GM21619 (cell line): ENCODE data around the gene SLC9A3.
"Not testable (repeated sequence)": the region's sequence is repeated elsewhere in the genome, so short reads cannot be mapped to it uniquely, and the experiment has no call there.

Experiments used
- ATAC-seq: cut with Tn5 transposase; IDR thresholded peaks from one replicate; pipeline ENCODE4 v1.9.1; 2021; ENCODE audit not compliant: unreplicated experiment

Gene SLC9A3

DNA sequence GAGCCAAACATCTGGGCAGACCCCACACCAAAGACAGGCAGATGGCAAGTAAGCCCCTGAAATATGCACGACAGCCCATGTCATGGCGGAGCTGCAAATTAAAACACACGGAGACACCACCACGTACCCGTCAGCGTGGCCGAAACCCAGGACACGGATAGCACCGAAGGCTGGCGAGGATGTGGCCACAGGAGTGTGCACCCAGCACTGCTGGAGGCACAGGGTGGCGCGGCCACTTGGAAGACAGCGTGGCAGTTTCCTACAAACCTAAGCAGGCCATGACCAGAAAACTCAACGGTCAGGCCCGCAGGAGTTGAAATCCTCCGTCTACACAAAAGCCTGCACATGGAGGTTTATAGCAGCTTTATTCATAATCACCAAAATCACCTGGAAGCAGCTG lies 12.8 kb downstream of the SLC9A3 start:
- no peak for ATAC-seq

DNA sequence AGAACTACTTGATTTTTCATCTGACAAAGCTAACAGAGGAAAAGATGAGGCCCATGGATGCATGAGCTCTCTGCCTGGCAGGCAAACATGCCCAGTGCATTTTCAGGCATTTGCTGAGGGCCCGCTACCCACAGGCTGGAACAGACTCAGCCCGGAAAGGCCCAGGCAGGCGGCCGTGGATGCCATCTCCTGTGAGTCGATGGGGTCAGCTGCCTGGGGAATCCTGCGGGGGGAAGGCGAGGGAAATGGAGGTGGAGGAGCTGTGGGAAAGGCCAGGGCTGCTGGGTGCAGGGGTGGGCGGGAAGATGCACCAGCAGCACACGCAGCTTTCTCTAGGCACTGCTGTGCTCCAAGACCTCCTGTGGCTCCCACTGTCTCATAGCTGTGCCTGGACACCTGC lies 13.7 kb downstream of the SLC9A3 start:
- no peak for ATAC-seq

DNA sequence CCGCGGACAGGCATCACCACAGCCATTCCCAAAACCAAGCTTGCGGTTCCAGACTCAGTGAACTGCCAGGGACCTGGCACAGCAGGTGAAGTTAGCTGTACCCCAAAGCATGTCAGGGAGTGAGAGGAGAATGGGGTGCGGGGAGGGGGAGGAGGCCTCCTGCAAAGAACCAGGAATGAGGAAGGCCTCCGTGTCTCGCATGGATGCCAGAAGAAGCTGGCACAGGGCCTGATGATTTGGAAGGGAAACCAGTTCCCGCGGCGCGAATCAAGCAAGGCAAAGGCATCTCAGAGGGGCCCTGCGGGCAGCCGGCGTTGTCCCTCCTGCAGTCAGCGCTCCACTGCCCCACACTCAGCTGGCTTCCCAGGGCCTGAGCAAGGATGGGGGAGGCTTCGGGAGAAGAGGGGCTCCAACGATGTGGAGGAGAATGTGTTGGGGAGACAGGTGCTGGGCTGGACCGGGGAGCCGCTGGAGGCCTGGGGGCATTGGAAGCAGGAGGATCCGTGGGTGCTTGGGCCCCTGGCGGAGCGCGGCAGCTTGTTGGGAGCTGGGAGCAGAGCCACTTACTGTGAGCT lies 14.6 kb downstream of the SLC9A3 start:
- no peak for ATAC-seq

DNA sequence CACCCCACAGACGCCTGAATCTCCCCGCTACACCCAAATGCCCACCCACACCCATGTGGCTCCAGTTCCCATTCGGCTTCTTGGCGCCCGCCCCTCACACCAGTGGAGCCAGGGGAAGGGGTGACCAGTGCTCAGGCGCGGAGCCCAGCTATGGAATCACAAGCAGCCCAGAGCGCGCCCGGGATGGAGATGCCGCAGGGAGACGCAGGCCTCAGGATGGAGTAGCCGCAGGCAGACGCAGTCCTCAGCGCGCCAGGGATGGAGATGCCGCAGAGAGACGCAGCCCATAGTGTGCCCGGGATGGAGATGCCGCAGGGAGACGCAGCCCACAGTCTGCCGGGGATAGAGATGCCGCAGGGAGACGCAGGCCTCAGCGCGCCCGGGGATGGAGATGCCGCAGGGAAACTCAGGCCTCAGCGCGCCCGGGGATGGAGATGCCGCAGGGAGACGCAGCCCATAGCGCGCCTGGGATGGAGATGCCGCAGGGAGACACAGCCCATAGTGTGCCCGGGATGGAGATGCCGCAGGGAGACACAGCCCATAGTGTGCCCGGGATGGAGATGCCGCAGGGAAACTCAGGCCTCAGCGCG lies 16.2 kb downstream of the SLC9A3 start:
- ATAC-seq = not testable (repeated sequence)

DNA sequence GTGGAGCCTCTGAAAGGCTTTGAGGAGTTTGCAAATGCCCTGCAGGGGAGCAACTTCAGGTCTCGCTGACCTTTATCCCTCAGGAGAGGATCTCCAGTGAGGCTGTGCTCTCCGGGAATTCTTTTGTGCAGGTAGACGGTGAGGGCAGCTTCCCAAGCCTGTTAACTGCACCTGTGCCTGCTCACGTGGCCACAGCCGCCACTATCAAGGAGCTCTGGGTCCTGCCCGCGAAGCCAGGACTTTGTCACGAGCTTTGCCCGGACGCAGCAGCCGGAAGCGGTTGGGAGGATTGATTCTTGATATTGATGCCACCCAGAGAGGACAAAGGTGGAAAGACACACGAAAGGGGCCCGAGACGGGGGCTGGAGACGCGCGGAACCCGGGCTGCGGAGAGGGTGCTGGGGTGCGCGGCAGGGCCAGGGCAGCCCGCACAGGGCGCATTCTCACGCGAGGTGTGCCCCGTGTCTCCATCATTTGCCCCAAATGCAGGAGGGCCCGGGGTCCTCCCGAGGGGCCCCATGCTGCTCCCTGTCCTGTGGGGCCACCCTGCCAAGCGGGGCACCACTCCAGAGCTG lies 18.2 kb downstream of the SLC9A3 start:
- ATAC-seq = no peak

DNA sequence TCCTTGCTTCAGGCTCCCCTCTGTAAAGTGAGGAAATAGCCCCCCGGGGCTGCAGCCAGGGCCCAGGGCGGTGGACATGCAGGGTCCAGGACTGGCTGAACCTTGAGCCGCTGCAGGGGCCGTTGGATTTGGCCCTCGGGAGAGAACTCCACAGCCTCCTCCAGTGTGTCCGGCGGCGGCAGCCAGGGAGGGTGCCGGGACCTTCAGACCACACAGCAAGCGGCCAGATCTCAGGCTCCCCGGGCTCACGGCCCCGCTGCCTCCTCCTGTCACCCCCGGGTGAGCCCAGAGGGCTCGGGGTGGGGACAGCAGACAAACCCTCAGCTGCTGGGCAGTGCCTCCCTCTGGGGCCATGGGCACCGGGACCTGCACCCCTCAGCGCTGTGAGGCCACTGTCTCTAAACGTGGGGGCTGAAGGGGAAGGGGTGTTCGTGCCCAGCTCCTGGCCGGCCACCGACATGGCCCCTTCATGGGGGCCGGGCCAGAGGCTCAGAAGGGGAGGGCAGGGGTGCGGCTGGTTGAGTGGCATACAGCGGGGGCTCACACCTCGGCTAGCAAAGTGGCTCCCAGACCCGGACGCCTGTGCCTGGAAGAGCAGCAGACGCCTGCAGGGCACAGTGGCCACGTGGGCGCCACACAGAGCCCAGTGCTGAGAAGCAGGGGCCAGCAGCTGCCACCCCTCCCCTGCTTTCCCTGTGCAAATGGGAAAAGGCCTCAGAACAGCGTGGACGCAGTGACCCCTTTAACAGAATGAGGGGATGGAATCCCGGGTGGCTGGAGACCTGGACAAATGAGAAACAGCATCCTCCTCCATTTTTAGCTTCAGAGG lies 19.7 kb downstream of the SLC9A3 start:
- no peak for ATAC-seq

DNA sequence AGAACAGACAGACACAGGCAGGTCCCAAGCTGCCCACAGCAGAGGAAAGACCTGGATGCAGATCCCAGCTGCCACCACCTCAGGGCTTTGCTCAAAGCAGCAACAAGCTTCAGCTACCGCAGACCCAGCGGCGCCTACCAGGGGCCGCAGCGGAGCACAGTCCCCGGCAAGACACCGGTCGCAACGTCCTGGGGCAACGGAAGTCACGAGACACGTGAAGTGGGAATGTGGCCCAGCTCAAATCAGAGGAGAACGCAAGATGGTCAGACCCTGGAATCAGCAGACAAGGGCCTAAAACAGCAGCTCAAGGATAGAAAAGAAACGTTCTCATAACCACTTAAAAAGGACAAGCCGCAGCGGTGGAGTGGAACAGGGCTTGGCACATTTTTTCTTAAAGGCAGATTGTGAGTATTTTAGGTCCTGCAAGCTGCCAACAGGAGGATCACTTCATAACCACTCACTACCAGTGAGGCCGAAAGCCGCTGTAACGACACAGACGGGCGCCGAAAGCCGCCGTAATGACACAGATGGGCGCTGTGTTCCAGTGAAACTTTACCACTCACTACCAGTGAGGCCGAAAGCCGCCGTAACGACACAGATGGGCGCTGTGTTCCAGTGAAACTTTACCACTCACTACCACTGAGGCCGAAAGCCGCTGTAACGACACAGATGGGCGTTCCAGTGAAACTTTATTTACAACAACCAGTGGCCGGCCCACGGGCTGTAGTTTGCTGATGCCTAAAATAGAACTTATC lies 21.7 kb downstream of the SLC9A3 start:
- no peak for ATAC-seq

DNA sequence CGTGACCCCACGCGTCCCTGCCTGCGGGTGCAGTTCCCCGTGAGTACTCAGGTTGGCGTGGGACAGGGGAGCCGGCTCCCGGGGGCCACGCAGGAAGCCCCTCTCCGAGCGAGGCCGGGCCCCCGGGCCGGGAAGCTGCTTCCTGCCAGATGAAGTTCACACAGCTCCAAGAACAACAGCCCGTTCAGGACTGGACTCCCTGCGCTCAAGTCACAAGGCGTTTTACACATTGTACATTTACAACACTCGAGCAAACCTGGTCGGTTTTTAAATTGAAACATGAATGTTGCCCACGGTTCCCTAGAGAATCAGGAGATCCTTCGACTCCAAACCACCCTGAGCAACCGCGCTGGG lies 22.4 kb downstream of the SLC9A3 start:
- no peak for ATAC-seq

DNA sequence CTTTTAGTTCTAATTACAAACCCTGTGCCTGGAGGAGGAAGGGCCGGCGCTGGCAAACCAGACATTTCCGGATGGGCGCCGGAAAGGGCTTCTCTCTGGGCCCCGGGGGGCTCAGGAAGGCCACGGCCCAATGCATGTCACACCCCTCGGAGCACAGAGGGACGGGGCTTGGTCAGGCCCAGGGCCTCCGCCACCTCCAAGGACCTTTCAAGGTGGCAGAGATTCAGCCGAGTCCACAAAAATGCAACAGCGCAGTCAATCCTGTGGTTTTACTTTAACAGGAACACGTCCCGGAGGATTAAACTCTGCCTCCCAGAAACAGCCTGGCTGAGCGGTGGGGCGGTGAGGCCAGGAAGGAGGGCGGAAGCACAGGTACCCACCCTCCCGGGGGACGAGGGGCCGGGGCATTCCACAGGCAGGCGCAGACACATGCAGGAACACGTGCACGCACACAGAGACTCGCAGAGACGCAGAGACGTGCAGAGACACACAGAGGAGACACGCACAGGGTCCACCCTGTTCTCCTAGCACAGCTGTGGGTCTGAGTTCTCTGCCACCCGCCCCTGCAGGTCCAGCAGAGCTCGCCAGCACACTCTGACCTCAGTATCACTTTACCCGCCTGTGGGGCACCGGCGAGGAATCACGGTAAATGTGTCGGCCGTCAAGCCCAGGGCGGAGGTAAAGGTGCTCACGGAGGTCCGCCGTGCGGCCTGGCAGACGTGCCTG lies 23.0 kb downstream of the SLC9A3 start:
- ATAC-seq = no peak

DNA sequence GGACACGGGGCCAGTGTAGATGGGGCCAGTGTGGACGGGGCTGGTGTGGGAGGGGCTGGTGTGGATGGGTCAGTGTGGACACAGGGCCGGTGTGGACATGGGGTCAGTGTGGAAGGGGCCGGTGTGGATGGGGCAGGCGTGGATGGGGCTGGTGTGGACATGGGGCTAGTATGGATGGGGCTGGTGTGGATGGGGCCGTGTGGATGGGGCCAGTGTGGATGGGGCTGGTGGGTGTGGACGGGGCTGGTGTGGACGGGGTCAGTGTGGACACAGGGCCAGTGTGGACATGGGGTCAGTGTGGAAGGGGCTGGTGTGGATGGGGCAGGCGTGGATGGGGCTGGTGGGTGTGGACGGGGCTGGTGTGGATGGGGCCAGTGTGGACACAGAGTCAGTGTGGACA lies 23.8 kb downstream of the SLC9A3 start:
- ATAC-seq = no peak

DNA sequence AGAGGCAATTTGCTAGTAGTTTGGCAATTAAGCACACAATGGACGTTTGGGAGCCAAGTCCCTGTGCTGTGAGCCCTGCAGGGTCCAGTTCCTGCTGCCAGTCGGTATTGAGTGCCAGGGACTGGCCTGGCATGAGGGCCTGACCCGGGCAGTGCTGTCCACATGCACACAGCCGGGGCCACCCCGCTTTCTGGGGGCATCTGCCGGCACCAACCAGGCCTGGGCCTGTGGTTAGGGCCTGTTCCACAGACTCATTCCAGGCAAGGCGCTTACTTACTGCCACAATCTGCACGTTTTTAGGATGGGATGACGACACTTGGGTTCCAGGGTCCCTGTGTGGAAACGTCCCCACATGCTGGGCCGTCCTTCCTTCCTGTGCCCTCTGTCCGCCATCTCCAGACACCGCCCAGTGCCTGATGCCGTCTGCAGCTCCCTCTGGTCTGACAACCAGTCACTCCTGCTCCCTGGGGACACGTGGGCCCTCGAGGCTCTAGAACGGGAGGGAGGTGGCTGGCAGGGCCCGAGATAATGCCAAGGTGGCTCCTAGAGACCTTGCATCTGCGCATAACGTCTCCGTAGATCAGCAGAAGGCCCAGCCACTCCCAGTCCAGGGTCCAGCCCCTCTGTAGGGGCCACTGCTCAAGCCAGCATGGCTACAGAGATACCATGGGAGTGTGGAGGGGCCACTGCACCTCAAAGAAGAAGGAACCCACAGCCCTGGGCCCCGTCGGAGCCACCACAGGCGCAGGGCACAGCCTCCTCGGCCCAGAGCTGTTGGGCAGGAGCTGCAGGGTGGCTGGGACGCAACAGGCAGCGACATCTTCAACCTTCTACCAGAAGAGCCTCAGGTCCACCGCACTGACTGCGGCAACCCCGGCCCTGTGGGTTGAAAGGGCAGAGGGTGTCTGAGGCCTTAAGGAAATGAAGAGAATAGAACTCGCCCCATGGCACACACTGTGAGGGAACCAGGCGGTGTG lies 24.7 kb downstream of the SLC9A3 start:
- no peak for ATAC-seq

DNA sequence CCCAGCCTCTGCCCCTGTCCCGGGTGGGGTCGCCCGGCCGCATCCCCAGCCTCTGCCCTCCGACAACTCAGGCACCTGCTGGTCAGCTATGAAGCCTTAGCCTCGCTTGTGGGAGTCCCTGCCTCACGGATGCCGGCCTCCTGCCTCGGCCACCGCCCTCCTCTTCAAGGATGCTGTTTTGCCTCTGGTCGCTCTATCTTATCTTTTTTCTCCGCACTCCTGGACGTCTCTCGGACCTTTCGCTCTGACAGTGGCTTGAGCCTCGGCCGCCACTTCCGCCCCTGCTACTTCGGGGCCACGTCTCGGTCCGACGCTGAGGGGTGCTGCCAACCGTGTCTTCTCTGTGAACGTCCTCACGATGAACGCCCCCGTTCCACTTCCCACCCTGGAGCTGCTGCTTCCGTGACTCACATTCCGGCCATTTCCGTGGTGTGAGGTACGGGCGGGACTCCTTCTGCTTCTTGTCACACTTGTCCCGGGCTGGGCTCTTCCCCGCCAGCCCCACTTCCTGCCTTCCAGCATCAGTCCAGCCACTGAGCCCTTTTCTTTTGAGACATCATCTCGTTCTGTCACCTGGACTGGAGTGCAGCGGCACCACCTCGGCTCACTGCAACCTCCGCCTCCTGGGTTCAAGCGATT lies 26.3 kb downstream of the SLC9A3 start:
- no peak for ATAC-seq

DNA sequence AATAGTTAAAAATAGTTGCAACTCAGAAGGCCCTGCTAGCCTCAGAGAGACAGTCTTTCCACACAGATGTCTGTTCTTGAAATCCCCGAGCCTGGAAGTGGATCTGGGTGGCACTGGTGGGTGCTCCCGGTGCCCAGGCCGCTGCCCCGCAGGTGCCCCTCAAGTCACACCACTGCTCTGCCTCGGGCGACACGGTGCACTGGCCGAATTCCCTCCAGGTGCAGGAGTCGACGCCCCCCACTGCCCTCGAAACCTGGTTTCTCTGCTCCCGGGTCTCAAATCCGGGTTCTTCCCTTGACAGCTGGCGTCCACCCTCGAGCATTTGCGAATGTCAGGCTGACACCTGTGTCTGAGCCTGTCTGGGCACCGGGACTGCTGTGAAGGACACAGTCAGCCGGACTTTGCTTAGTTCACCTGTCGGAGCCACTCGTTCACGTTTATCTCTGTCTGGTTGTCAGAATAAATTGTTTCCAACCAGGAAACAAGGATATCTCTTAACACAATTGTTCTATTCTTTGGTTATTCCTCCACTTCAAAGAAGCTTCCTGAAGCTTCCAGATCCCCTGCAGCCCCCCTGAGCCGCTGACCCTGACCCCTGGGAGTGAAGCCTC lies 27.1 kb downstream of the SLC9A3 start:
- no peak for ATAC-seq

DNA sequence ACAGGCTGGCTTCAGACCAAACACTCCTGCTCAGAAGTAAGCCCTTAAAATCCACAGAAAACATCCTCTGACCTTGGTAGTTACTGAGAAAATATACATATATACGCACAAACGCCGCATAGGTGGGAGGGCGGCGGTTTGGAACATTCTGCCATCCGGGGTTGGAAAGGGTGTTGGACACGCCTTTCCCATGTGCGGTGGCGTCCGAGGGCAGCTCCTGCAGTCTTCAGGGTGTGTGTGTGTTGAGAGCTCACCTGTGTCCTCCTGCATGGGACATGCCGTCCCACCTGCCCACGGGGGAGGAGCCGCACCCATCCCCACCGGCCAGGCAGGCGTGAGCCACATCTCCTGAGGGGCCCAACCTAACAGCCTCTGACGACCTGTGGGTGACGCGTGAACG lies 28.2 kb downstream of the SLC9A3 start:
- ATAC-seq = no peak

DNA sequence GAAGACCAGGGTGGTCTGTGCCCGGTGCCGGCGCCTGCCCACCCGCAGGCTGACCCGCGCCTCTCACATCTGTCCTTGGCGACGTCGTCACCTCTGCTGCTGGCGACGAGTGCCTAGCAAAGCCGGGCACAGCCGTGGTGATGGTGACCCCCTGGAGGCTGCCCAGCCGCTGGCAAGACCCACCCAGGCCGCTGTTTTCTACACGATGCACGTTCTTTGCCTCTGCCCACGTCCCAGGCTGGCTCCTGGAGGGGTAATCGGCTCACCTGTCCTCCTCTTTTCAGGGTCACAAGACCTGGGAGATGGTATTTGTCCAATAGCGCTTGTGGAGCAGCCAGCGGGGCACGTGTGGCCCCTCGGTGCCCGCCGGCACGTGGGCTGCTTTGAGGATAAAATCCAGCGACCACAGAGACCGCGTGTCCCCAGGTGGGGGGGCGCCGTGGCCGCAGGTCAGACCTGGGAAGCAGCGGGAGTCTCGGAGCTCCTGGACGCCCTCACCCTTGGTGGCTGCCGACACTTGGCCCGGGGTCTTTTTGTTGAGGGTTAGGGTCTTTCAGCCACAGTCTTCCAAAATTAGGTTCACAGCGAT lies 29.5 kb downstream of the SLC9A3 start:
- no peak for ATAC-seq

DNA sequence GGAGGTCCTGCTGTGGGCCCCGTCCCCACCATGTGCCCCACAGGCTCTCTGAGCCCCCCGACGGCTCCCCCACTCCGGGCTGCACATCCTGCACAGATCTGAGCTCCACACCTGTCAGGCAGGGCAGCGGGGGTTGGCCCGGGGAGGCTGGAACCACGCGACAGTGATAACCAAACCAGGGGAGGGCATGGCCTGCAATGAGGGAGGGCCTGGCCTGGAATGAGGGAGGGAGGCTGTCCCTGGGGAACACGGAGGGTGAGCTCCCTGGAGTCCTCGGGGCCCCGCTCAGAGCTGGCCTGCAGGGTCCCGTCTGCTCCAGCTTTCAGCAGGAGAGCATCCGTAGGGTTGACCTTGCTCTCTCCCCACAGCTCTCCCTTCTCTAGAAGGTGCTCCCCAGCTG lies 30.5 kb downstream of the SLC9A3 start:
- ATAC-seq = no peak

DNA sequence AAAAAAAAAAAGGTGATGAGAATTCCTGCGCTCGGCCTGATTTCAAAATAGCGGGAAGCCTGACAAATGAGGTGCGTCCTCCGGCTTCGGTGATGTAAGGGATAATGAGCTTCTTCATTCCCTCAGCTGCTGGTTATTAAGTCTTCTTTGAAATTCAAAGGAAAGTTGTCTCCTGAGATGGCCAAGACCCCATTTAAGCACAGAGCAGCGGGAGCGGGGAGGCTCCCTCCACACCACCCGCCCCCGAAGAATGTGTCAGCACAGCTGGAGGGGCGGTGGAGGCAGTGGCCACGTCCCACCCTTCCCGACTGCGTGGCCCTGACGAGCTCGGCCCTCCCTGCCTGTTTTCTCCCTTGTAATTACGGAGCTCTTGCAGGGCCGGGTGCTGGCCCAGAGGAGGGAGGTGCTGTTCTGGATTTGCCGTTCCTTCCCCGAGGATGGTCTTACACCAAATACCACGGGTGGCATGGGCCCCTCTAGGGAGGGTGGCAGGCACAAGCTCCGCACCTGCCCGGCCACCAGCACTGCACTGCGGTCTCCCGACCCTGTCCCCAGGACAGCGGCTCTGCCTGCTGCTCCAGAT lies 31.0 kb downstream of the SLC9A3 start:
- no peak for ATAC-seq

DNA sequence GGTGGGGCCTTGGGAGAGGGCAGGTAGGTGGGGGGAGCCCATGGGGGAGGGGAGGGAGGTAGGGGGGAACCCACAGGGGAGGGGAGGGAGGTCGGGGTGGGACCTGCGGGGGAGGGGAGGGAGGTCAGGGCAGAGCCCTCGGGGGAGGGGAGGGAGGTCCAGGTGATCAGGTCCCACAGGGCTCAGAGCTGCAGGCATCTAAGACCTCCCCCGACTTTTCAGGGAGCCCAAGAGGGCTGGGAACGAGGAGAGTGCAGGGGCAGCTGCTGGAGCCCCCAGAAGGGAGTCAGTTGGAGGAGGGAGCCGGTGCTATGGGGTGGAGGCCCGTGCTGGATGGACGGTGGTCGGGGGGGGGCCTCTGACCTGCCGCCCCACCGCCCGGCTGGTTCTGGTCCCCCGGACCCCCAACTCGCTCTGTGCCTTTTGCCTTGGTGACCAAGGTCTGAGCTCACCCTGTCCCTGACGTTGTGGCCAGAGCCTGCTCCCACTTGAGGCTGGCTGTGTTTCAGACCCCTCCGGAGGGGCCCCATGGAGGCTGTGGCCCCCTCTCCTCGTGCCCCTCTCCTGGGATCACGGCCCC lies 31.8 kb downstream of the SLC9A3 start:
- ATAC-seq = no peak
